Measurements from ENCODE around the gene LCLAT1. TPM values are rescaled to one million over a fixed set of nuclear protein-coding genes. Genes with fewer than 3 reads are reported as not detected.

Gene LCLAT1
- total RNA-seq, 2 experiments from 2014 or later: 9.2 to 19.6 TPM

- Histone ChIP-seq H3K27ac (ENCODE audit: low read depth, low read length, poor library complexity, severe bottlenecking) (no peak overlapping the region), H3K4me1 (ENCODE audit: insufficient read depth, low read length, poor library complexity, severe bottlenecking) (no peaks in the 10 kb centered on the region), H3K79me2 (ENCODE audit: insufficient read depth, low read depth, low read length) (no peaks in the 10 kb centered on the region), H3K4me2 (ENCODE audit: low read length) (no peak overlapping the region), H3K9me2 (ENCODE audit: insufficient read depth, low read length) (no peaks in the 10 kb centered on the region), H2AFZ (ENCODE audit: low read length) (no peak overlapping the region), H3K9me3 (ENCODE audit: low read length) (no peaks in the 10 kb centered on the region), H3K4me3 (ENCODE audit: low read depth, low read length, poor library complexity, severe bottlenecking) (no peak overlapping the region), H4K20me1 (ENCODE audit: insufficient read depth, low read length) (no peaks in the 10 kb centered on the region), H3K36me3 (ENCODE audit: insufficient read depth, low read length) (no peaks in the 10 kb centered on the region)
- intact Hi-C loops (cut with micrococcal nuclease; ENCODE audit: unreplicated experiment): no loop called here
- BruUV-seq (replicated peaks): no TSS peak
- DNase-seq (ENCODE audit: low spot score): no peak
- TF ChIP-seq EZH2phosphoT487 (IDR thresholded peaks at IDR 0.05; ENCODE audit: borderline replicate concordance, low read depth, low read length): no peak
- TF ChIP-seq CTCF (conservative IDR thresholded peaks at IDR 0.05; ENCODE audit: low read length): no peak
- POLR2A ChIA-PET: interaction anchor here (1.3 kb wide), 1 partner anchor 10 kb away, joined by 5 read pairs; no protein-coding TSS in a partner anchor
- CTCF ChIA-PET (ENCODE audit: unreplicated experiment): interaction anchor here (1.2 kb wide), 1 partner anchor 56 kb away, joined by 3 read pairs; no protein-coding TSS in a partner anchor
These were observed 208.2 kb downstream of the LCLAT1 start for GRCh38 chr2:30655211-30655610.

GRCh38 chr2:30655660-30656059 is 208.6 kb downstream of the LCLAT1 start:
- H3K4me1 ChIP-seq (ENCODE audit: insufficient read depth, low read length, poor library complexity, severe bottlenecking): no peaks in the 10 kb centered on the region
- no TSS peak for BruUV-seq (replicated peaks)
- no peak for TF ChIP-seq CTCF (conservative IDR thresholded peaks at IDR 0.05; ENCODE audit: low read length)
- no peak for TF ChIP-seq EZH2phosphoT487 (IDR thresholded peaks at IDR 0.05; ENCODE audit: borderline replicate concordance, low read depth, low read length)
- no peak overlapping the region for H3K4me2 ChIP-seq (ENCODE audit: low read length)
- H4K20me1 ChIP-seq (ENCODE audit: insufficient read depth, low read length): no peaks in the 10 kb centered on the region
- intact Hi-C loops (cut with micrococcal nuclease; ENCODE audit: unreplicated experiment): no loop called here
- no peak overlapping the region for H2AFZ ChIP-seq (ENCODE audit: low read length)
- no peak overlapping the region for H3K27ac ChIP-seq (ENCODE audit: low read depth, low read length, poor library complexity, severe bottlenecking)
- no peaks in the 10 kb centered on the region for H3K36me3 ChIP-seq (ENCODE audit: insufficient read depth, low read length)
- CTCF ChIA-PET (ENCODE audit: unreplicated experiment): interaction anchor here (1.2 kb wide), 1 partner anchor 56 kb away, joined by 3 read pairs; no protein-coding TSS in a partner anchor
- POLR2A ChIA-PET: interaction anchor here (1.3 kb wide), 1 partner anchor 9 kb away, joined by 5 read pairs; no protein-coding TSS in a partner anchor
- no peaks in the 10 kb centered on the region for H3K9me2 ChIP-seq (ENCODE audit: insufficient read depth, low read length)
- no peaks in the 10 kb centered on the region for H3K9me3 ChIP-seq (ENCODE audit: low read length)
- H3K79me2 ChIP-seq (ENCODE audit: insufficient read depth, low read depth, low read length): no peaks in the 10 kb centered on the region
- no peak for DNase-seq (ENCODE audit: low spot score)
- no peak overlapping the region for H3K4me3 ChIP-seq (ENCODE audit: low read depth, low read length, poor library complexity, severe bottlenecking)

GRCh38 chr2:30656079-30656478 is 209.0 kb downstream of the LCLAT1 start:
- ChIA-PET POLR2A (interaction anchor here (1.3 kb wide), 1 partner anchor 9 kb away, joined by 5 read pairs; no protein-coding TSS in a partner anchor), CTCF (ENCODE audit: unreplicated experiment) (interaction anchor here (1.2 kb wide), 1 partner anchor 56 kb away, joined by 3 read pairs; no protein-coding TSS in a partner anchor)
- H4K20me1 ChIP-seq (ENCODE audit: insufficient read depth, low read length): no peaks in the 10 kb centered on the region
- H3K27ac ChIP-seq (ENCODE audit: low read depth, low read length, poor library complexity, severe bottlenecking): no peak overlapping the region
- intact Hi-C loops (cut with micrococcal nuclease; ENCODE audit: unreplicated experiment): no loop called here
- no peaks in the 10 kb centered on the region for H3K4me1 ChIP-seq (ENCODE audit: insufficient read depth, low read length, poor library complexity, severe bottlenecking)
- BruUV-seq (replicated peaks): no TSS peak
- no peak overlapping the region for H2AFZ ChIP-seq (ENCODE audit: low read length)
- H3K79me2 ChIP-seq (ENCODE audit: insufficient read depth, low read depth, low read length): no peaks in the 10 kb centered on the region
- DNase-seq (ENCODE audit: low spot score): no peak
- TF ChIP-seq CTCF (conservative IDR thresholded peaks at IDR 0.05; ENCODE audit: low read length) (no peak), EZH2phosphoT487 (IDR thresholded peaks at IDR 0.05; ENCODE audit: borderline replicate concordance, low read depth, low read length) (no peak)
- no peak overlapping the region for H3K4me2 ChIP-seq (ENCODE audit: low read length)
- H3K36me3 ChIP-seq (ENCODE audit: insufficient read depth, low read length): no peaks in the 10 kb centered on the region
- no peaks in the 10 kb centered on the region for H3K9me3 ChIP-seq (ENCODE audit: low read length)
- H3K9me2 ChIP-seq (ENCODE audit: insufficient read depth, low read length): no peaks in the 10 kb centered on the region
- no peak overlapping the region for H3K4me3 ChIP-seq (ENCODE audit: low read depth, low read length, poor library complexity, severe bottlenecking)

Measured in OCI-LY7 (cell line).